GM19467 (cell line): Measurements from ENCODE around the gene FPR3.
"Not testable (repeated sequence)": the region's sequence is repeated elsewhere in the genome, so short reads cannot be mapped to it uniquely, and the experiment has no call there.

ENCODE experiments used
- ATAC-seq: cut with Tn5 transposase; IDR thresholded peaks from one replicate; pipeline ENCODE4 v1.9.1; 2021; ENCODE audit warnings: mild to moderate bottlenecking, moderate library complexity; ENCODE audit not compliant: unreplicated experiment

FPR3 gene

DNA sequence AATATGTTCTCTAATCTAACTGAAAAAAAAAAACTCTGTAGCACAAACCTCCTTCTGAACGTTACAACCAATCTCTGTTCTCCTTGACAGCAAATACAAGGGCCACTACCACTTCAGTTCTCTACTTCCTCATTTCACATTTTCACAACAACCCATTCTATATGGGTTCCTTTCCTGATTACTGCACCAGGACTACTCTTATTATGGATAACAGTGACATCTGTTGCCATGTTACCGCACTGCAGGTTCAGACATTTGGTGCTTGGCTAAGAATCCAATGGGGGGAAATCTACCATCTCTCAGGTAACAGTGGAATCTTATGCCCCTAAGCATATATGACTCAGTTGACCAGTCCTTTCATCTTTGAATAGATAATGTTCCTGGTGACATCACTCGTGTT is 11.6 kb upstream of the FPR3 start:
- ATAC-seq, result no peak

DNA sequence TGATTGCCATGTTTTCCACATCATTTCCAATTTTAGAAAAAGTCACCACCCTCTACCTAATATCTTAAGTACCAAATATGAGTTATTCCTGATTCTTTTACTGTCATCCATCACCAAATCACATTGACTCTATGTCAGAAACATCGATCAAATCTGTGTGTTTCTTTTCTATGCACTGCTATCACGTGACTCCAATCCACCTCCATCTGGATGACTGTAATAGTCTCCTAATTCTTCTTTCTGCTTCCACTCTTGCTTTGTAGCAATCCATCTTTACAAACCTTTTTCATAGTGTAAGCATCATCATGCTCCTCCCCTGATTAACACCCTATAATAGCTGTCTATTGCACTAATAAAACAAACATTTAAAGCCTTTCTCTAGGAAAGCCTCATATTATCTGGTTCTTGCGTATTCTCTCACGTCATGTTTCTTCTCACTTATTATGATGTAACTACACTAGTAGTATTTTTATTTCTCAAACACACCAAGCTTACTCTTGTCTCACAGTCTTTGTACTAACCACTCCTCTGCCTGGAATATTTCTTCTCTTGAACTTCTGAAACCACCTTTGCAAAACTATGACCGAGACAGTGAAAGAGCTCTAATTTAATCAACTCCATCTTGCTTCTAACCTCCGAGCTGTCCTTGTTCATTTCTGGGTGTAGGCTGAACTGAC is 10.7 kb upstream of the FPR3 start:
- no peak for ATAC-seq

DNA sequence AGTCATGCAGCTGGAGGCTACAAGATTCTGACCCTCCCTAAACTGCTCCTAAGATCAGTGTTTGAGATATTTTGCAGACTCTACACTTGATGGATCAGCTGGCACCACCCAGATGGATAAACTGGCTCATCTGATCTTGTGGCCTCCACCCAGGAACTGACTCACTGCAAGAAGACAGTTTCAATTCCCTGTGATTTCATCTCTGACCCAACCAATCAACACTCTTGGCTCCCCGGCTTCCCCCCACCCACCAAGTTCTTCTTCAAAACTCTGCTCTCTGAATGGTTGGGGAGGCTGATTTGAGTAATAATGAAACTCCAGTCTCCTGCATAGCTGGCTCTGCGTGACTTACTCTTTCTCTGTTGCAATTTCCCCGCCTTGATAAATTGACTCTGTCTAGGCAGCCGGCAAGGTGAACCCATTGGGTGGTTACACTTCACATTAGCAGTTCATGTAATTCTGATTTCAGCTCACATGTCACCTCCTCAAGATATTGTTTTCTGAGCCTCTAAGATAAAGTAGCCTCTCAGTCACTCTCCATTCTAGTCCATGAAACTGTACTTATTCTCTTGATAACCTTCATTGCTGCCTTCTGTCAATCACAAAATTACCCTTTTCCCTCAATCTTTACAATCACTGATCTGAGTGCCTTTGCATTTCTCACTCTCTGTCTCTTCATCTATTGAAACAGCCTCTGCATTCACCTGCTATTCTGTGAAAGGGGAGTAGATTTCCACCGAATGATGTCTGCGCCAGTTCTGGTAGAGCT is 9.9 kb upstream of the FPR3 start:
- no peak for ATAC-seq

DNA sequence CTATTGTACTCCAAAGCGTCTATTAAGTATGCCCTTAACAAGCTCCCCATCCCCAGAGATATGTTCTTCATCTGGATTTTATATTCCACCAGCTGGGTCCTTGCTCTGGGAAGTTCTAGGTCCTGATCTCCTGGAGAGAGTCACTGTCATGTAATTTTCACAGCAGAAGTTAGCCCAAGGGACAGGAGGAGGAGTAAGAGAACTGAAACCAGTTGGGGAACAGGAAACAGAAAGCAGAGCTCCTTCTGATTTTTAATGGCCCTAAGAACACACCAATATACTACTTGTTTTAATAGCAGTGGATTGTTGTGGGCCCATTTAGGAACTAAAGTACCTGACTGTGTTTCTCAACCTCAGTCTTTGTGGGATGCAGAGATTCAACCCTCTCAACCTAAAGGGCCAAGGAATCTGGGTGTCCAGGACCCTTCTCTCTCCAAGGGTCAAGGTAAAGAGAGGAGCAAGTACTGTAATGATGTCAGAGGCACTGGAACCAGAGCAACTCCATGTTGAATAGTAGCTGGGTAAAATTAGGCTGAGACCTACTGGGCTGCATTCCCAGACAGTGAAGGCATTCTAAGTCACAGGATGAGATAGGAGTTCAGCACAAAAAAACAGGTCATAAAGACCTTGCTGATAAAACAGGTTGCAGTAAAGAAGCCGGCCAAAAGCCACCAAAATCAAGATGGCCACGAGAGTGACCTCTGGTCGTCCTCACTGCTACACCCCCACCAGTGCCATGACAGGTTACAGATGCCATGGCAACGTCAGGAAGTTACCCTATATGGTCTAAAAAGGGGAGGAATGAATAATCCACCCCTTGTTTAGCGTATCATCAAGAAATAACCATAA is 8.1 kb upstream of the FPR3 start:
- ATAC-seq, result no peak

DNA sequence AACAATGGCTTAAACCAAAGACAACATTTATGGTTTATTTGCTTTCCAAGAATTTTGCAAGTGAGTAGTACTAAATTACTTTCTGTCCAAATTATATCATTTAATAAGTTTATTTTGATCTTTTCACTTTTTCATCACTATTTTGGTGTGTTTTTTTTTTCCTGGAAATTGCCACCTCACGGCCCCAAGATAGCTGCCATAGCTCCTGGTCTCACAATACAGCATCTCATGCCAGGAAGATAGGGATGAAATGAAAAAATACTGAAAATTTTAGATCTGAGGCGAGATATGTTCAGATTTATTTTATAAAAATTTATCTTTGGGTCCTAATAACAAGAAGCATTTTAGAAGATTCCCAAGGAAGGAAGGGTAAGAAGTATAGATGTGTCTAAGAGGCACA is 6.9 kb upstream of the FPR3 start:
- no peak for ATAC-seq

DNA sequence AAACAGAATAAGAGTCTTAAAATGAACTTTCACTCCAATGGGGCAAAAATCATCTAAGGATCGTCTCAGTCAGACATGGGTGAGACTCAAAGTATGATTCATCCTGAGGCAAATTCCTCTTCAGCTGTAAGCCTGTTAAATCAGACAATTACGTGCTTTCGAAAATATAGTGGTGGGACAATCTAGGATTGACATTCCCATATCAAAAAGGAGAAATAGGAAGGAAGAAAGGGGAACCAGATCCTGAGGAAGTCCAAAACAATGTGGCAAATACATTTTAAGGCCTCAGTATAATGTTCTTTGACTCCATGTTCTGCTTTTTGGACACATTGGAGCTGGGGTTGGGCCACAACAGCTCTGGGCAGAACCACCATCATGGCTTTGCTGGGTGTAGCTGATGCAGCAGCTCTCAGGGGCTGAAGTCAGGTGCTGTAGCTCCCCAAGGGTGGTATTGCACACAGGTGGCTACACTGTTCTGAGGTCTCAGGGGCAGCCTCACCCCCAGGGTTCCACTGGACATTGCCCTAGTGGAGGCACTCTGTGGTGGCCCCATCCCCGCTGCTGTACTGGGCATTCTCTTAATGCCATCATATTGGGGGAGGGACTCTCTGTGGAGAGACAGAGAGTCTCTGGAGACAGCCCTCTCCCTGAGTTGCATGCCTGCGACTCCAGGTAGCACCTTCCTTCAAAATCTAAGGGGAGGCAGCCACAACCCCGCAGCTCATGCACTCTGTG is 5.7 kb upstream of the FPR3 start:
- no peak for ATAC-seq

DNA sequence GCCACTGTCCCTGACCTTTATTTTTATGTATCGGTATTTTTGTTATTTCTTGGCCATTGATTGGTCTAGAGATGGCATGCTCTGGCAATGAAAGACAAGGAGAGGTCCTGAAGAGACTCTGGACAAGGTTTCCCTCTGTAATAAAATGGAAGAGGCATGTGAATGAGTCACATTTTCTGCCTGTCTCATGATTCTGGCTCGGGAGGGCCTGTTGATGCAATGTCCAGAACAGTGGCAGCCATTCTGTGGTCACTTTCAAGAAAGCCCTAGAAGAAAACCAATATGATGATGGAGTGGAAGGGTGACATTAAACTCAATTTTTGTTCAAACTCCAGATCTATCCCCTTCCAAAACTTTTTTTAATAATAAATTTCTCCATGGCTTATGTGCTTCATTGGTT is 2.0 kb upstream of the FPR3 start:
- no peak for ATAC-seq

DNA sequence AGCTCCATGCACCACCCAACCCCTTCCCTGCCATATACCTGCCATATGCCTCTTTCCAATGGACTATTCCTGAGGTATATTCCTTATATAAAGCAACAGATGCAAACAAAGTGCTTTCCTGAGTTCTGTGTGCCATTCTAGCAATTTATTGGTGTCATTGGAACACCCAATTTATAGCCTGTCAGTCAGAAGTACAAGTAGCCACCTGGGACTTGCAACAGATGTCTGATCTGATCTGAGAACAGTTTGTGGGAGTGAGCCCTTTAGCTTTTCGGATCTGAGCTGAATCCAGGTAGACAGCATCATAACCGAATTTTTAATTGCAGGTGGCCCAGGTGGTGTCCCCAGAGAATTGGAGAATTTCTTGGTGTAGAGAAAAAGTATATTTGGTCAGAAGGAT is 963 bp upstream of the FPR3 start:
- no peak for ATAC-seq

DNA sequence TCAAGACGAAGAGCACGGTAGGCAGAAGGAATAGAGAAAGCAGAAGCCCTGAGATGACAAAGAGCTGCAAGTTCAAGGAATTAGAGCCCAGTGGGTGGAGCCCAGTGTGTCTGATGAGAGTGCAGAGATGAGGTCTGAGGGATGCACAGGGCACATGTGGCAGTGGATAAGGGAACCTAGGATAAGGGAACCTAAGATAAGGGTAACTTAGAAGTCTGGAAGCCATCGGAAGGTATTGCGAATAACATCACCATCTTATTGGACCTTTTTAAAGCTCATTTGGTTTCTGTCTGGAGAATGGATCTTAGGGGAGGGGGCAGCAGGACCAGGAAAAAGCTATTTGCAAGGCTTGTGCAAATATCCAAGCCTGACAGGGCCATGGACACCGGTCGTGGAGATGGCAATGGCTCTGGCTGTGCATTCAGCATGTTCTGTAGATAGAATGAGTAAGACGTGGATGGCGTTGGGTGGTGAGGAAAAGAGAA is 1.3 kb downstream of the FPR3 start:
- no peak for ATAC-seq

DNA sequence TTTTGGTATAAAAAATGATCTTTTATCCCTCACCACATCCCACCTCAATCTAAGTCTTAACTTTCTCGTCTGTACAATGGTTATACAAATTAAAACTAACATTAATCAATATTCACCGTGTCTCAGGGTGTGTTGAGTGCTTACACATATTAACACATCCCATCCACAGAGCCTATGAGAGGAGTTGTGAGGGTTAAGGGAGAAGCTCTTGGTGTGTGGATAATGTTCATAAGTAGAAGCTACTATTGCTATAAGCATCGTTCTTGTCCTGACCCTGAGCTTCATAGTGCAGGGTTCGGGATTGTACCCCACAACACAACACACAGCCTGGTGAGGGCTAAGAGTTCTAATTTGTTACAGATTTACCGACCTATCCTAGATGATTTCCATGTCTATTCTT is 2.5 kb downstream of the FPR3 start:
- ATAC-seq, result no peak

DNA sequence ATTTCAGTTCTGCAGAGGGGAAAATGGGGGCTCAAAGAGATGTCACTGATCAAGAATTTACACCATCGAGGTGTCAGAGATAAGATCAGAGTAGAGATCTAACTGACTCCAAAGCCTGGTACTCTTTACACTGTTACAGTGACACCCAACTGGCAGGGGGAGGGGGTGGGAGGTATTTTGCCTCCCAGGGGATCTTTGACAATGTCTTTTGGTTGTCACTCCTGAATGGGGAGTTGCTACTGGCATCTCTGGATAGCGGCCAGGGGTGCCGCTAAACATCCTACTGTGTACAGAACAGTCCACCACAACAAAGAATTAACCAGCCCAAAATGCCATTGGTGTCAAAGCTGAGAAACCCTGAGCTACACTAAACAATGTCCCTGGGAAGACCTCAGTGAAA is 3.1 kb downstream of the FPR3 start:
- ATAC-seq, result no peak

DNA sequence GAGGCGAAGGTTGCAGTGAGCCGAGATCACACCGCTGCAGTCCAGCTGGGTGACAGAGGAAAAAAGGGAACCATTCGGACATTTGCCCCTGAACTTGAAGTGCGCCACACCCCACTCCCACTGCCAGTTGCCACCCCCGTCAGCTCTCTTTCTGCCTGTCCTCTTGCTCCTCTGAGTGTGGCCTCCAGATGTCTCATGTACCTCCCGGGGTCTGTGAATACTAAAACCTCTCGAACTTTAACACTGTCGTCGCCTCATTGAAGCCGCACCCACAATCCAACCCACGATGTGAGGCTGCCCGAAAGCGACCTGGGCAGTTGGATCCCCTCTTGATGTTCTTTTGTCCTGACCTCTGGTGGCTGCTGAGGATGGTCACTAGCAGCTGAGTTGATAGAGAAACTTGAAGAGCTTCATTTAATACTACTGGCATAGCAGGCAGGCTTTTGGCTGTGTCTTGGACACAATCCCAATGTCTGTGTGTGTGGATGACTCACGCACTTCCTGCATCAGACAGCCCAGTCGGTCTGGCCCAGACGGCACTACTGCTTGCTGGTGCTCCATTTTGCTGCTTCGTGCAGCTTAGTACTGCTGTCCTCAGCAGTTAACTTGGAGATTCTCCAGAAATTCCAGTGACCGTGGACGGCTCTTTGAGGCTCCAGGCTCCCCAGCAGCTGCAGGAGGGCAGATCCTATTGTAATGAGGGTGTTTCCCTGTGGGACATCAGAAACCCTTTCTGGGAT is 4.2 kb downstream of the FPR3 start:
- no peak for ATAC-seq

DNA sequence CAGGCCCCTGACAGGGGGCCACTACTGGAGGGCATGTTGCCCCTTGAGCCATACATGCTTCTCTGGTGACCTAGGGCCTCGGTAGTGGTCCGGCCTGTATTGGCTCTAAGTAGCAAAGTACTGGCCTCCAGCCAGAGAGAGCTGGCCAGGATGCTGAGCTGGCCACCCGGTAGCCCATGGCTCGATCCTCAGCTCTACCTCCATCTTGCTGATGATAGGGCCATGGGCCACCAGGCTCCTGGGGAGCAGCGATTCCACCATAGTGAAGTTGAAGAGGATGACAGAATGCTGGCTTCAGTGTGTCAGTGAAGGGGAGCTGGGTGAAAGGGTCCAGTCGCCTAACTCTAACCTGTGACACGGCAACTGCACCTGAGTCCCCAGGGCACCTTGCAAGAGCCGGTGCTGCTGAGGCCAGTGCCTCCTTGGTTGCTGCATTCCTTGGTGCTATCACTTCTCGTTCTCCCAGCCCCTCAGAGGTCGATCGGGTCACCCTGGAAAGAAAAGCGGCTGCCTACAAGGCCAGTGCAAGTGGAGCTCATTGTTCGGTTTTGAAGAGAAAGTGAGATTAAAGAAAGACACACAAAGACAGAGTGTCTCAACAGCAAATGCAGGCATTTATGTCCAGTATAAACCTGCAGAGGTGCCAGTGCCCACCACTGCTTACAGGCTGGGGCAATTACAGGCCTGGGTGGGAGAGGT is 5.0 kb downstream of the FPR3 start:
- ATAC-seq, result no peak

DNA sequence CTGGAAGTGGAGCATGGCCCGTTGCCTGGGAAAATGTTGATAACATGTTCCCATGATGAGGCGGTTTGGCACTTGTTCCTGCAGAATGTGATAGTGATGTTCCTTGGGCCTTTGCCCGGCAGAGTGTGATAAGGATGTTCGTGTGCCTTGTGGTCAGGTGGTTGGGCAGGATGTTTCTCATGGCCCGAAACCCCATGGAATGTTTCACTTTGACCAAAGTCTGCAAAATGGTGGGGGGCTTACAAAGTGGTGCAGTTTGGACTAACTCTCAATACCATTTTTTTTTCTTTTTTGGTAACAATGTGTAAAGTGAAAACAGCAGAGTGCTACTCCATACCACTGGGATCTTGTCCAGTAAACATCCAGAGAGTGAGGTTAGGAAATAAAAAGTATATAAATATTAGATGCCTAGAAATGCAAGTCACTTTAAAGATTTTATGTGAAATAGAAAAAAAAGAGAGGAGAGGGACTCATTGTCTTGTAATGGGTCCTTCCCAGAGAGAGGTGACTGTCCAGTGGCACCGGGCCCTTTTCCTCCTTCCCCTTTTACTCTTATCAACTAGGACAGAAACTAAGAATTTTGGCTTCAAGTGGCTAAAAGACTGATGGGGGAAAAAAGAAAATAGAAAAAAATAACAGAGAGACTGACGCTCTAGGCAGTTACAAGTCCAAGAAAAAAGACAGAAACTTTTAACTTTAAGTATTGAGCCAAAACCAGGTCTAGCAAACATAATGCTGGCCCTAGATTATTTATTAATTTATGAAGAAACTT is 5.7 kb downstream of the FPR3 start:
- no peak for ATAC-seq

DNA sequence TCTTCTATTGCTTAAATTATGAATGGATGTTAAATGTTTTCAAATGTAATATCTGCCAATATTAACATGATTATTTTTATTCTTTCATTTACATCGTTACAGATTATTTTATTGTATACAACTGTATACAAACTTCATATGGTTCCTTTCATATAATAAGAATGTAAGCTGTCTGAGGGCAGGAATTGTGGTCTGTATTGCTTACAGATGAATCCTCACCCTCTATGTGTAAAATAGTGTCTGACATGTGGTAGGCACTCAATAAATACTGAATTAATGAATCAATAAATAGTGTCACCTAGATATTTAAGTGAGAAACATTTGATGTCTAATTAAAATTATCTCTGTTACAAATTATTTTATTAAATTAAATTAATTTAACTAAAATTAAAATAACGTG is 7.8 kb downstream of the FPR3 start:
- no peak for ATAC-seq

DNA sequence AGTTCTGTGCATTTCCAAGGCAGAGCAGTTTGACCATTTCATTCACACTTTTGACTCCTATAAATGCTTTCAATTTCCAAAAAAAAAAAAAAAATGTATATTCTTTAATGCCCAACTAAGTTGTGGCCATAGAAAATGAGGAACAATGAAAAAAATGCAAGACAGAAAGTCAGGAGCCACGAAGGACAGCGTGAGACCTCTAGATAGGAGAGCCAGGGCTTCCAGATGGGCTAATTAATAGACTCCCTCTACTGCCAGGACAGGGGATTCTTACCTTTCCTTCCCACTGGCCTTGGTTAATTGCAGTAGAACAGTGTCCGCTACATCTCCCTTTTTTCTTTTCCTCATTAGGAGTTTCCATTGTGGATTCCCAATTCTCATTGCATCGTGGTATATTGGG is 8.6 kb downstream of the FPR3 start:
- no peak for ATAC-seq

DNA sequence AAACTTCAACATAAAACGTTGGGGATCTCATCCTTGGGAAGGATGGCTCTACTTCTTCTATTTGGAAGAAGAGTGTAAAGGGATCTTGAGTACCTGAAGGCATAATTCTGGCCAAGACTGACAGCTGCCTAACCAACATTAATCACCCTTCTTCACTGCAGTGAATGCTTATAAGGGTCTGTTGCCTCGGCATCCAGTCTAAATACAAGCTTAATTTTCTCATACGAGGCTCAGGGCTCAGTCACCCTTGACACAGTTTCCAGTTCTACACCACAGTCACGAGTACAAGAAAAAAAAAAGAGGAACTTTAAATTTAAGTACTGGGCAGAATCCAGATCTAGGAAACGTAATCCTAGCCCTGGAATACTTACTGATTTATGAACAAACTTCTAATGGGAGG is 9.0 kb downstream of the FPR3 start:
- no peak for ATAC-seq

DNA sequence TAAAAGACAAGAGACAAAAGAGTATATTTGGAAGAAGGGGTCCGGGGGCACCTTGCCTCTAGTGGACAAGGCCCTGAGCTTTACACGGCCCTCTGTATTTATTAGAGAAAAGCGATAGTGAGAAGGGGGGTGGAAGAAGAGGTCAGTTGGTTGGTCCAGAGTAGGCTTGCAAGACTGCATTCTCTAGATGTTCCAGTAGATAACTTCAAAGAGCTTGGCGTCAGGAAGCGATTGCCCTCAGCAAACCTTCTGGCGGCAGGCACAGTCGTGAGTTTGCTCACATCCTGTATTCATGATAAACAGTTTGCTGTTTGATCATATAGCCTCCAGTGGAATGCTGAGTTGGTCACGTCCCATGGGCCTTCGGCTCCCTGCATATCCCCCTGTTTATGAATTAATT is 9.8 kb downstream of the FPR3 start:
- not testable (repeated sequence) for ATAC-seq

DNA sequence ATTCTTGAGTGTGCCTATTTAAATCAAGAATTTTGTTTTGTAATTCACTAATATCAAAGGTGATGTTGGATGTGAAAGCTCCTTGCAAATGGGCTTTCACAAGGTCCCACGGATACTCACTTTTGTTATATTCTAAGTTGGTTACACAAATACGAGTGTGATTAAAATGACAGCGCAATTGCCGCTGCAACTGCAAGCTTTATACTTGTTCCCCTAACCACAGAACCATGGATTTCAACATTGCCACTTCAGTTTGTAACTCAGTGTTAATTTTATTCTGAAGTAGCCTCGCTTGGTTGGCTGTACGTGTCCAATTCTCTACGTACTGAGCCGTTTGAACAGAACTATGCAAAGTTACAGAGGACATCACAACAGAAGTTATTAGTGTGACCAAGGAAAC is 10.4 kb downstream of the FPR3 start:
- ATAC-seq, result not testable (repeated sequence)
